NCI-H1436 (cell line): ENCODE data around the gene TAOK1.
"Not testable (repeated sequence)": the region's sequence is repeated elsewhere in the genome, so short reads cannot be mapped to it uniquely, and the experiment has no call there.

Experiments used
- DNase-seq: peaks from one replicate; lab custom pipeline; 2025; lab: John Stamatoyannopoulos, UW

TAOK1 gene

DNA sequence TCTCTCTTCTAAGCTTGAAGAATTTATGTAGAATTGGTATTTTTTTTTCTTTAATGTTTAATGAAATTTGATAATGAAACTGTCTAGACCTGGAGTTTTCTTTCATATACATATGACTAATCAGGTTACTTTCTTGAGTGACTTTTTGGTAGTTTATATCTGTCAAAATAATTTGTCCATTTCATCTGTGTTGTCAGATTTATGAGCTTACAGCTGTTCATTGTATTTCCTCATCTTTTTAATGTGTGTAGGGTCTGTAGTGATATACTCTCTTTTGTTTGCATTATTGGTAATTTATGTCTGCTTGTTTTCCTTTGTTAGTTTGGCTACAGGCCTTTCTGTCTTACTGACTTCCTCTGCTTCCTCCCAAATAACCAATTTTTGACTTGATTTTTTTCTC lies 55.7 kb downstream of the TAOK1 start:
- no peak for DNase-seq

GRCh38 chr17:29449865-29450671 lies 59.9 kb downstream of the TAOK1 start:
- DNase-seq = no peak

DNA sequence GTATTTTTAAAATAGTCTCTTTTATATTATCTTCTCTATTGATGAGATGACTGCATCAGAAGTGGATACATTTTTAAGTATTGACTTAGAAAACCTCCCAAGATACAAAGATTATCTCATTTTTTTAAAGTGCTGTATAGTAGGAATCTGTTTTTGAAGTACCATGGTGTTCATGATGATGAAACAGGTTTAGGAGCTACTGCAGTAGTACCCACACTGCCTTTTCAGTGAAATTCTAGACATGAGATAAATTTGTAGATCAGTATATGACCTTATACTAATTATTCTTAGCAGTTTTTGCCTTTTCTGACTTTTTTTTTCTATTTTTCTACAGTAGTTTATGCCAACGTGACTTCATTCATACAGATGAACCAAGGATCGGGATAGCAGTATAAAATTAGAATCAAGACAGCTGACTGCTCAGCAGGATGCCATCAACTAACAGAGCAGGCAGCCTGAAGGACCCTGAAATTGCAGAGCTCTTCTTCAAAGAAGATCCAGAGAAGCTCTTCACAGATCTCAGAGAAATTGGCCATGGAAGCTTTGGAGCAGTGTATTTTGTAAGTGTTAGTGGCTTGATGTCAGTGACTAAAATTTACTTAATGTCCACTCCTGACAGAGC lies 61.1 kb downstream of the TAOK1 start:
- no peak for DNase-seq

DNA sequence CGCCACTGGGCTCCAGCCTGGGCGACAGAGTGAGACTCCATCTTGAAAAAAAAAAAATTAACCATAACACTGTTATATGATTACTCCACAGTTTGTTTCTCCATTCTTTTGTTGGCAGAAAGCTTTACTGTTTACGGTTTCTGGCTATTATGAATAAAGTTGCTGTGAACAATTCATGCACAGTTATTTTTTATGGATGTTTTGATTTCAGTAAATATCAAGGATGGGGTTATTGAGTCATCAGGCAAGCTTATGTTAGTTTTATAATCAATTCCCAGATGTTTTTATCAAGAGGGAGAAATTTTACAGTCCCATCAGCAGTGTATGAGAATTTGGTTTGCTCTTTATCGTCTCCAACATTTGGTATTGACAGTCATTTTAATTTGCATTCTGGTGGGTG lies 67.9 kb downstream of the TAOK1 start:
- no peak for DNase-seq

GRCh38 chr17:29461483-29462206 lies 71.5 kb downstream of the TAOK1 start:
- no peak for DNase-seq

- DNase-seq = no peak
These were observed 79.1 kb downstream of the TAOK1 start for GRCh38 chr17:29469276-29469675.

DNA sequence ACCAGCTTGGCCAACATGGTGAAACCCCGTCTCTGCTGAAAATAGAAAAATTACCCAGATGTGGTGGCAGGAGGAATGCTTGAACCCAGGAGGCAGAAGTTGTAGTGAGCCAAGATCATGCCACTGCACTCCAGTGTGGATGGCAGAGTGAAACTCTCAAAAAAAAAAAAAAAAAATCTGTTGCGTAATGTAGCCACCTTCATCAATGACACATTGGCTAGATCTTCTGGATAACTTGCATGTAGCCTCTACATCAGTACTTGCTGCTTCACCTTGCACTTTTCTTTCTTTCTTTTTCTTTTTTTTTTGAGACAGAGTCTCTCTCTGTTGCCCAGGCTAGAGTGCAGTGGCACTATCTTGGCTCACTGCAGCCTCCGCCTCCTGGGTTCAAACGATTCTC lies 83.3 kb downstream of the TAOK1 start:
- DNase-seq = not testable (repeated sequence)

DNA sequence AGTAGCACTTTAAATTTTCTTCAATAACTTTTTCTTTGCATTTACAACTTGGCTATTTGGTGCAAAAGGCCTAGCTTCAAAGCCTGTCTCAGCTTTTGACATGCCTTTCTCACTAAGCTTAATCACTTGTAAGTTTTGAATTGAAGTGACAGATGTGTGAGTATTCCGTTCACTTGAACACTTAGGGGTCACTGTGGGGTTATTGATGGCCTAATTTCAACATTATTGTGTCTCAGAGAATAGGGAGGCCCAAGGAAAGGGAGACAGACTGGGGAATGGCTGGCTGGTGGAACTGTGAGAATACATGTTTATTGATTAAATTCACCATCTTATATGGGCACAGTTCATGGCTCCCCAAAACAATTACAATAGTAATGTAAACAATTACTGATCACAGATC lies 84.1 kb downstream of the TAOK1 start:
- DNase-seq = no peak

DNA sequence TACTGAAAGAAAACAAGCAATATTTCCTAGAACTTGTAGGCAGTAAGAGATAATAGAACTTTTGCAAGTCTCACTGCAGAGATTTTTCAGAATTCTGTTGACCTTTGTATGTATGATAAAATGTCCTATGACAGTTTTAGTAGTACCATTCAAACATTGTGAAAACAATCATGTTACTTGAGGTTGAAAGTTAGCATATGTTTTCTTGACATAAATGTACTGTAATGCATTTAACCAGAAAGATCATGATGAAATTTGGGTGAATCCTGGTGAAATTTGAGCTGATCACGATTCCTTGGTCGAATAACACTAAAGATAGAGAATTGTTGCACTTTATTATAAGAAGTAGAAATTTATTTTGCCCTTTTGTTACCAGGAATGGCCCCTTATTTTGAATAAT lies 85.7 kb downstream of the TAOK1 start:
- DNase-seq = no peak

- DNase-seq = not testable (repeated sequence)
These were observed 90.2 kb downstream of the TAOK1 start for GRCh38 chr17:29480249-29480928.

DNA sequence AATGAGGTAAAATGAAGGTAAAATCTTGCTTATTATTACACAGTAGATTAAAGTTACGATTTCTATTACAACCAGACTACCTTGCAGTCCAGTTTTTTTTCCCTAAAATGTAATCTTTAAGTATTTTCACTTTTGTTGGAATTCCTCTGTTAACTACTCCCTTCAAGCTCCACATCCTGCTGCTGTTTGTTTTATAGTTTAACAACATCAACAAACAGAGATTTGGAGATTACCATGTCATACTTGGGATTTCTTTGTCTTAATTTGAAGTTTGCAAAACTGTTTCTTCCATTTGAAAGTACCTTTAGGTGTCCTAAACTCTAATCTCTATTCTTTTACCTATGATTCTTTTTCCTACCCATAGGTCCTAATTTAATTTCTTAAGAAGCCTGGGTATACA lies 93.3 kb downstream of the TAOK1 start:
- DNase-seq = no peak

DNA sequence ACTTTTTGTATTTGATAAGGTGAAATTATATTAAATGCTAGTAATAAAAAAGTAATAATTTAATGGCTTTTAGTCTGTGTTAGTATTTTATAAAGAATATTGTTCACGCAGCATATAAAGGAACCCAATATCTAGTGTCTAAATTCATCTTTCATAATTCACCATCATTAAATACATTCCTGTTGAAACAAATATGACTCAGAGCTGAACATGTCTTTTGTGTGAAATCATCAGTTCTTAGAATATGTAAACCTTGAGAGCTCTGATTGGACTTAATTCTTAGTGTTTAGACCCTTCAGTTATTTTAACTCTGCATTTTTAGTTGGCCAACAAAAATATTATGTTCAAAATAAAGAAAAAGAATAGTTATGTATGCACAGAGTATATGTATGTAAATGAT lies 104.8 kb downstream of the TAOK1 start:
- no peak for DNase-seq

GRCh38 chr17:29504711-29505110 lies 114.5 kb downstream of the TAOK1 start:
- no peak for DNase-seq

DNA sequence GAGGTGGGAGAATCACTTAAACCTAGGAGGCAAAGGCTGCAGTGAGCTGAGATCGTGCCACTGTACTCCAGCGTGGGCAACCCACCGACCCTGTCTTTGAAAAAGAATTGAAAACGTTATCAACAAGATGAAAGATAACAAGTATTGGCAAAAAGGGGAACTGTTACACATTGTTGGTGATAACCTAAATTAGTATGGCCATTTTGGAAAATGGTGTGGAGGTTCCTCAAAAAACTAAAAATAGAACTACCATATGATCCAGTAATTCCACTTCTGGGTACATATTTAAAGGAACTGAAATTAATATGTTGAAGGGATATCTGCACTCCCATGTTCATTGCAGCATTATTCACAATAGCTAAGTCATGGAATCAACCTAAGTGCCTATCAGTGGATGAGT lies 115.7 kb downstream of the TAOK1 start:
- no peak for DNase-seq

DNA sequence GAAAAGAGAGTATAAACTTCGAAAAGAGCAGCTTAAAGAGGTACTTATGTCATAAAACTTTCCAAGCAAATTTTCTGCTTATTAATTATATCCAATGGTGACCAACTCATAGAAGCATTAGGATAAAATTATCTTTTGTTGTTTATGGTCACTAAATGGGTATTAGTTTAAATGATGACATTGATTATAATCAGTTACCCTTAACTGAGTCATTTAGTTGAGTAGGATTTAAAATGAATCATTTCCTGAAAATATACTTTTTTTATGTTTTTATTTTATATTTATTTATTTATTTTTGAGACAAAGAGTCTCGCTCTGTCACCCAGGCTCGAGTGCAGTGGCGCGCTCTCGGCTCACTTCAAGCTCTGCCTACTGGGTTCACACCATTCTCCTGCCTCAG lies 120.8 kb downstream of the TAOK1 start:
- DNase-seq = no peak

- no peak for DNase-seq
These were observed 124.6 kb downstream of the TAOK1 start for GRCh38 chr17:29514792-29515191.

GRCh38 chr17:29518359-29518758 lies 128.2 kb downstream of the TAOK1 start:
- DNase-seq = no peak

GRCh38 chr17:29524692-29525091 lies 134.5 kb downstream of the TAOK1 start:
- no peak for DNase-seq

DNA sequence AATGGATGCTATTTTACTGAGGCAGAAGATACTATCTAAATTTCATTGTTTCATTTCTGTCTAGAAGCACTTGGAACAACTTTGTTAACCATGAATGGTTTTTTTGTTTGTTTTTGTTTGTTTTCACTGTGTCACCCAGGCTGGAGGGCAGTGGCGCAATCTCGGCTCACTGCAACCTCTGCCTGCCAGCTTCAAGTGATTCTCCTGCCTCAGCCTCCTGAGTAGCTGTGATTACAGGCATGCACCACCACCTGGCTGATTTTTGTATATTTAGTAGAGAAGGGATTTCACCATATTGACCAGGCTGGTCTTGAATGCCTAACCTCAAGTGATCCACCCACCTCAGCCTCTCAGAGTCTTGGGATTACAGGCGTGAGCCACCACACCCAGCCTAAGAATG lies 136.2 kb downstream of the TAOK1 start:
- DNase-seq = no peak

GRCh38 chr17:29533976-29534375 lies 143.8 kb downstream of the TAOK1 start:
- no peak for DNase-seq

- no peak for DNase-seq
These were observed 153.9 kb downstream of the TAOK1 start for GRCh38 chr17:29544066-29544465.

DNA sequence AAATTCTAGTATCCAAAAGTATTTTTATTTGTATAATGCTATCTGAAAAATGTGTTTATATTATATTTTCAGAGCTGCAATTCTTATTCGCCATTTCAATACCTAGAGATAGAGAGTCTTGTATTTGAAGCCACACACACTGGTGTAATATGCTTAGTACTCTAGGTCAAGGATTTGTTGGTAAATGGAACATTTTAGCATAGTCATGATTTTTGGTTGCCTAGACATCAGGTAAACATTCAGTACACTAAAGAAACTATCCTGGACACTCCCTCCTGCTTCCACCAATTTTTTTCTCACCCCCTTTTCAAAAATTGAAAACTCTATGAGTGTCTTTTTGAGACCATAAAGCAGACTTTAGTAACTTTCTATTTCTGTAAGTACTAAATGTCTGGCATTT lies 155.9 kb downstream of the TAOK1 start:
- DNase-seq = no peak

- DNase-seq = no peak
These were observed 156.7 kb downstream of the TAOK1 start for GRCh38 chr17:29546830-29547229.
